ENCODE data around the gene EPS8L1. TPM values are rescaled to one million over a fixed set of nuclear protein-coding genes. Genes with fewer than 3 reads are reported as not detected.

Gene EPS8L1
- total and polyA plus RNA-seq, 12 donors = 0.53 to 7.9 (median 1.3) TPM; not detected in 1

- intact Hi-C loops (cut with DNase I) = no loop called here
- Histone ChIP-seq H3K27ac (peak overlapping the region in 2 of 10 donors; percentile 4 to 11), H3K4me1 (peaks cover 5 to 24% (median 16%) of the 10 kb centered on the region in 9 donors), H3K4me3 (no peak overlapping the region), H3K27me3 (no peaks in the 10 kb centered on the region), H3K36me3 (peaks cover 0 to 79% (median 52%) of the 10 kb centered on the region in 9 donors), H3K9me3 (no peaks in the 10 kb centered on the region)
- DNase-seq (no peak), ATAC-seq (no peak)
- 80 to 81% methylated on average over 32 of the region's 32 CpGs for WGBS, 2 donors
- no peak for TF ChIP-seq CTCF (IDR thresholded peaks at IDR 0.05)
Measured at GRCh38 chr19:55094456-55095259, 19.0 kb downstream of the EPS8L1 start.

- no peak for TF ChIP-seq CTCF (IDR thresholded peaks at IDR 0.05)
- DNase-seq (no peak), ATAC-seq (no peak)
- H3K4me1 ChIP-seq = peaks cover 5 to 32% (median 23%) of the 10 kb centered on the region in 9 donors
- intact Hi-C loops (cut with DNase I) = no loop called here
- no peak overlapping the region for H3K4me3 ChIP-seq
- H3K27ac ChIP-seq = peak overlapping the region in 2 of 10 donors; percentile 4 to 11
- WGBS, 2 donors = 81 to 83% methylated on average over 23 of the region's 23 CpGs
- H3K9me3 ChIP-seq = no peaks in the 10 kb centered on the region
- H3K27me3 ChIP-seq = no peaks in the 10 kb centered on the region
- peaks cover 0 to 78% (median 52%) of the 10 kb centered on the region in 9 donors for H3K36me3 ChIP-seq
Measured at GRCh38 chr19:55095260-55096060, 19.8 kb downstream of the EPS8L1 start.

GRCh38 chr19:55096061-55096701, 20.5 kb downstream of the EPS8L1 start:
- Histone ChIP-seq H3K27ac (no peak overlapping the region), H3K27me3 (no peaks in the 10 kb centered on the region), H3K36me3 (peaks cover 0 to 78% (median 52%) of the 10 kb centered on the region in 9 donors), H3K4me3 (no peak overlapping the region), H3K9me3 (no peaks in the 10 kb centered on the region), H3K4me1 (peaks cover 5 to 36% (median 25%) of the 10 kb centered on the region in 9 donors)
- whole genome bisulfite sequencing, 2 donors = 84 to 85% methylated on average over 23 of the region's 23 CpGs
- no peak for TF ChIP-seq CTCF (IDR thresholded peaks at IDR 0.05)
- intact Hi-C loops (cut with DNase I) = no loop called here
- DNase-seq = no peak
- ATAC-seq = no peak
